GM11168 (cell line): Measurements from ENCODE around the gene YBX3.
"Not testable (repeated sequence)": the region's sequence is repeated elsewhere in the genome, so short reads cannot be mapped to it uniquely, and the experiment has no call there.

ENCODE experiments used
- in situ Hi-C: fragments of 300-500 bp; cut with MboI; formaldehyde crosslinking; loops from one replicate; pipeline ENCODE4 v1.12.0; 2022; ENCODE audit warnings: low sequenced_read_pairs; ENCODE audit not compliant: unreplicated experiment

YBX3 gene

DNA sequence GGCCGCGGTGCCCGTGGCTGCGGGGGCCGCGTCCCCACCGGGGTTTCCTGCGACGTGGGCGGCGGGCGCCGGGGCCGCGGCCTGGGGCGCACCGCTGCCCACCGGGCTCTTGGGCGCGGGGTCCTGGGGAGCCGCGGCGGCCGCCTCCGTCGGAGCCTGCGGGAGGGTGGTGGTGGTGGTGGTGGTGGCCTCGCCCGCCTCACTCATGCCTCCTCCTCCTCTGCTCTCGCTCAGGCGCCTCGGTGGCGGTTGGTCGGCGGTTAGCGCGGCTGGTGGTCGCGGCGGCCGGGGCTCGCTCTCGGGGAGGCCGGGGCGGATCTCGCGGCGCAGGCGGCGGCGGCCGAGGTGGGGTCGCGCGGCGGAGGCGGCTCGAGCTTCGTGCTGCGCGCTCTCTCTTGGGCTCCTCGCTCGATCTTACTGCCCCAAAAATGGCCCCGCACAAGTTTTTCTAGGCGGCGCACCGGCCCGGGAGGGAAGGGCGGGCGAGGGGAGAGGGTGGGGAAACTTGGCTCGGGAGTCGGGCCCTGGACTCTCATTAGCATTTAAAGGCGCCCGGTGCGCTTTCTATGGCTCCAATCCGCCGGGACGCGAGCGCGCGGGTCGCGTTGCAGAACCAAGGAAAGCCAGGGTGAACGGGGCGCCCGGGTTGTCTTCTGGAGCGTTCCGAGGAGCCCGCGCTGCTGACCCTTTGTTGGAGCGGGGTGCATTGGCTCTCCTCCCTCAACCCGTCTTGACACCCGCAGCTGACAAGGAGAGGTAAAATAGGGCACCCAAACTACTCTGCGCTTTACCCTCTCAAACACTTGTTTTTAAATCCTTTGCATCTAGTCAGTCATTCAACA is at the start of gene YBX3:
TSS of gene YBX3 (minus strand) at position 419 of the 842 bp plus-strand sequence. CDS start at position 207, 212 bp downstream.
- in situ Hi-C loops = no loop called here

- in situ Hi-C loops = loop anchor here (5.0 to 25.0 kb wide), 2 partner anchors 416 to 716 kb away; partner anchors contain the start of gene TAS2R42
These were observed 48.1 kb upstream of the YBX3 start for GRCh38 chr12:10771132-10771733.

GRCh38 chr12:10759657-10760056 is 36.5 kb upstream of the YBX3 start:
- in situ Hi-C loops = loop anchor here (25.0 kb wide), 1 partner anchor 428 kb away; the partner anchor contains the start of gene TAS2R42

- in situ Hi-C loops = loop anchor here (25.0 kb wide), 1 partner anchor 431 kb away; the partner anchor contains the start of gene TAS2R42
These were observed 33.1 kb upstream of the YBX3 start for GRCh38 chr12:10756194-10756593.

GRCh38 chr12:10753059-10753458 is 29.9 kb upstream of the YBX3 start:
- in situ Hi-C loops = loop anchor here (25.0 kb wide), 1 partner anchor 434 kb away; the partner anchor contains the start of gene TAS2R42

DNA sequence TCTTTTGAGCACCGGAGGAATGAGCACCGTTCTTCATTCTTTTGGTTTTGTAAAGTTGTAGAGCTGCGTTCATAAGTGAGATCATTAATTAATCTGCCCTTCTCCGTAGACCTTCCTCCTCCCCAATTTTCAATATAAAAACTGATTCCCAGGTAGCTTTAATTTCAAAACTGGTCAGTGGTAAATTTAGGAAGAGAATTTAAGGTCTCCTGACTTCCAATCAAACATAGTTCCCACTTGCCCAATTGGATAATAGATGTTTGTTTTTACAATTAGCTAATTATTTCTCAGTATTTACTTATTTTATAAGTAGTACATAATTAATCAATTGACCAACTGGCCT is 27.2 kb upstream of the YBX3 start:
- in situ Hi-C loops = loop anchor here (25.0 kb wide), 1 partner anchor 437 kb away; the partner anchor contains the start of gene TAS2R42

GRCh38 chr12:10749700-10750384 is 26.7 kb upstream of the YBX3 start:
- in situ Hi-C loops = loop anchor here (25.0 kb wide), 1 partner anchor 437 kb away; the partner anchor contains the start of gene TAS2R42

DNA sequence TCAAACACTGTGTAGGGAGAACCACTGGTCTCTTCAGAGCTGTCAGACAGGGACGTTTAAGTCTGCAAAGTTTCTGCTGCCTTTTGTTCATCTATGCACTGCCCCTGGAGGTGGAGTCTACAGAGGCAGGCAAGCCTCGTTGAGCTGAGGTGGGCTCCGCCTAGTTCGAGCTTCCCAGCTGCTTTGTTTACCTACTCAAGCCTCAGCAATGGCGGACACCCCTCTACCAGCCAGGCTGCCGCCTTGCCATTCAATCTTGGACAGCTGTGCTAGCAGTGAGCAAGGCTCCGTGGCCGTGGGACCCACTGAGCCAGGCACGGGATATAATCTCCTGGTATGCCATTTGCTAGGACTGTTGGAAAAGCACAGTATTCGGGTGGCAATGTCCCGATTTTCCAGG is 24.6 kb upstream of the YBX3 start:
- in situ Hi-C loops = no loop called here

- in situ Hi-C loops = not testable (repeated sequence)
These were observed 20.3 kb upstream of the YBX3 start for GRCh38 chr12:10743420-10743819.

DNA sequence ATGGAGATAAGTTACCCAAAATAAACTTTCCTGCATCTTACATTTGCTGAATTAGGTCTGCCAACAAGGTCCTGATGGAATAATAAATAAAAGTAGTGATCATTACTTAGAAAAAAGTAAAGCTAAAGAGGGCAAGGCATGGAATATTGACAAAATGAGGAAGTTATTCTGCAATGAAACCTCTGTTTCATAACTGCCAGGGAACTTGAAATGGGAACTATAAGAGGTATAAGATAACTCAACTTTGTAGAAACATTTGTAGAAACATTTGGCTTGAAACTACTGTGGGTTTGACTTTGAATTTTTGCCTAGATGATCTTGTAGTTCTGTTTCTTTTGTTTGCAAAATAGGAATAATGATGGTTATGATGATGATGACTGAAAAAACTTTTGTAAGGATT is 18.7 kb upstream of the YBX3 start:
- in situ Hi-C loops = no loop called here

DNA sequence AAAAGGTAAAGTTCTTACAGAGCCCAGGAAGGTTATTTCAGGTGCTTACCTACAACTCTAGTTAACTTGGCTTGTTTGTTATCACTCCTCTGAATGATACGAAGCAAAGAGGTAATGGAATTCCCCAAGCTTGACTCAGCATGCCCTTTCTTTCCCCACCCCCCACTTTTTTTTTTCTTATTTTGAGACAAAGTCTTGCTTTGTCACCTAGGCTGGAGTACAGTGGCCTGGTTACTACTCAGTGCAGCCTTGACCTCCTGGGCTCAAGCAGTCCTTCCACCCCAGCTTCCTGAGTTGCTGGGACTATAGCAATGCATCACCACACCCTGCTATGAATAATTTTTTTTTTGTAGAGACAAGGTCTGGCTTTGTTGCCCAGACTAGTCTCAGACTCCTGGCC is 17.1 kb upstream of the YBX3 start:
- in situ Hi-C loops = no loop called here

GRCh38 chr12:10739157-10740118 is 16.3 kb upstream of the YBX3 start:
- in situ Hi-C loops = no loop called here

DNA sequence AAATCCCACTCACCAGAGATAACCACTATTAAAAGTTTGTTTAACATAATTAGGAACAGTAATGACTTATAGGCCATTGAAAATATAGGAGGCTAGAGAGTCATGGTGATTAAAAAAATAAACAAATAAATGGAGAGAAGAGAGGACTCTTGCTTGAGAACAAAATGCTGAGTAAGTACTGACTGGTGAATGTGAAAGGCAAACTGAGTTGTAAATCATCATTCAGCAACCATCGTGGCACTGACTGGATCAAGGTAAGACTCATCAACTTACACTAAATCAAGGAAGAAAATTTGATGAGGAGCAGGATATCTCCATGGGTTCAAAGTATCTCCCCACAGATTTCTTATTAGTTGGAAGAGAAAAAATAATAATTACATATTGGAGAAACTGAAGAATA is 14.1 kb upstream of the YBX3 start:
- in situ Hi-C loops = no loop called here

- in situ Hi-C loops = no loop called here
These were observed 13.3 kb upstream of the YBX3 start for GRCh38 chr12:10736463-10736862.

DNA sequence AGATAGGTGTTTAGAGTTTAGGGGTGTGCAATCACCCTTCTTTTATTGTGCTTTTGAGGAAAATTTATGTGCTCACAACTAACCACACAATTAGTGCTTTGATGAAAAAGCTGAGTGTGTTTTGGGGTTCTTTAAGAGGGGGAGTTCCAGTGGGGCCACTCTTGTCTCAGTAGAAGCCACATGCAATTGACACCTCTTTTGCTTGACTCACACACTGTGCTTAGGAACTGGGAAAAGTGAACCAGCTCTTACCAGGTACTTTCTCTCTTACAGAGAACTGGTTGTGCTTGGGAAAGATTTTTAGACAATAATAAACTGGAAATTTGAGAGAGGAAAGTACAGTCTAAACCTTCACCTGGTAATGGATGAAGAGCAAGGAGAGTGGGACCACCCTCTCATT is 12.3 kb upstream of the YBX3 start:
- in situ Hi-C loops = no loop called here

DNA sequence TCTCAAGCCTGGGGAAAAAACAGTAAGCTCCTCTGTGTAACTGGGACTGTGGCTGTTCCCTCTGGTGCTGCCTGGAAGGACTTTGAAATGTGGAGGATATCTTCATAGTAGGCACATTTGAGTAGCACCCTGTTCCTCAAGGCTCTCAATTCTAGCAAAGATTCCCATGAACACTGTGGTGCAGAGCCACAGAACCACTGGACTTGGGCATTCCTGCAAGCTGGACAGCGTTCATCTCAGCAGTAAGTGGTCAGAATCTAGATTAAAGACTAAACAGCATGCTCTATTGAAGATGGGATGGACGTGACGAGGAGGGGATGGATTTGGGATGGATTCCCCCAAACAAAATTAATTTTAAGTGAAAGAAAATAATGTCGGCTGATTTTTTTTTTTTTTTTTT is 9.4 kb upstream of the YBX3 start:
- in situ Hi-C loops = no loop called here

- in situ Hi-C loops = no loop called here
These were observed 8.9 kb upstream of the YBX3 start for GRCh38 chr12:10732066-10732465.

GRCh38 chr12:10730559-10730958 is 7.4 kb upstream of the YBX3 start:
- in situ Hi-C loops = no loop called here

GRCh38 chr12:10728091-10728490 is 5.0 kb upstream of the YBX3 start:
- in situ Hi-C loops = no loop called here

GRCh38 chr12:10726945-10727344 is 3.8 kb upstream of the YBX3 start:
- in situ Hi-C loops = no loop called here
